Body of pancreas (tissue), 4 donors: ENCODE results near the gene FOXK1. TPM values are rescaled to one million over a fixed set of nuclear protein-coding genes. Genes with fewer than 3 reads are reported as not detected.

Experiments used
- ATAC-seq: fragments of 150-250 bp; one replicate; pipeline ENCODE4 v1.9.1; 2016
- DNase-seq, 4 donors: peaks; one replicate each; pipeline ENCODE4 v3.0.0-alpha.2; 2019
- H3K27ac ChIP-seq, 4 donors: fragments of 200-600 bp; sonication (generic); 1 replicate in 3 of 4; 2 replicates in 1 of 4; pipeline versions ENCODE4 v1.5.1 to v1.6.1; 2016 to 2019; ENCODE audit warnings: mild to moderate bottlenecking in 1 of 4, mixed read lengths in 1 of 4, moderate library complexity in 1 of 4
- H3K27me3 ChIP-seq, 2 donors: fragments of 200-600 bp; sonication (generic); one replicate each; pipeline ENCODE4 v1.6.0; 2016; ENCODE audit warnings: mild to moderate bottlenecking in 1 of 2
- H3K36me3 ChIP-seq, 2 donors: fragments of 200-600 bp; sonication (generic); replicated peaks in 1 of 2; 2 replicates each; pipeline ENCODE4 v1.5.1; 2016; ENCODE audit warnings: low read depth in 2 of 2; ENCODE audit not compliant: insufficient read depth in 1 of 2
- H3K4me1 ChIP-seq: fragments of 200-600 bp; sonication (generic); one replicate; pipeline ENCODE4 v1.6.0; 2016
- H3K4me3 ChIP-seq, 2 donors: fragments of 200-600 bp; sonication (generic); 1 replicate in 1 of 2; 2 replicates in 1 of 2; pipeline ENCODE4 v1.5.1; 2016 to 2019
- H3K9me3 ChIP-seq, 3 donors: fragments of 200-600 bp; sonication (generic); 1 replicate in 2 of 3; 2 replicates in 1 of 3; pipeline ENCODE4 v1.5.1; 2016
- POLR2A ChIP-seq, 3 donors: fragments of 450-650 bp; IDR thresholded peaks; one replicate each; pipeline ENCODE4 v1.6.1; 2016; ENCODE audit warnings: antibody characterized with exemption in 3 of 3, mild to moderate bottlenecking in 2 of 3
- WGBS, 2 donors: methylation state at CpG; one replicate each; pipeline ENCODE4 v1.1.5; 2017; 5-methylcytosine and 5-hydroxymethylcytosine counted together
- intact Hi-C: fragments of 100-400 bp; cut with DNase I; formaldehyde crosslinking; loops from one replicate; pipeline ENCODE4 v1.15.1; 2023
- total RNA-seq, 2 donors: library from RNA; depleted of rRNA; stranded (reverse); fragments of >200 nt; gene quantifications; one replicate each; pipeline ENCODE4 v1.1.0, GENCODE V29; 2016
- TF ChIP-seq, protein P1 (sequence below), 7 experiments: fragments of 450-650 bp in 4 of 7; fragments of 200-600 bp in 3 of 7; sonication (generic) in 3 of 7; IDR thresholded peaks; one replicate each; pipeline ENCODE4 v1.5.1; 2016 to 2019; ENCODE audit warnings: antibody characterized with exemption in 7 of 7

FOXK1 gene
- total RNA-seq, 2 donors from 2014 or later, result 16.2 to 17.6 TPM

DNA sequence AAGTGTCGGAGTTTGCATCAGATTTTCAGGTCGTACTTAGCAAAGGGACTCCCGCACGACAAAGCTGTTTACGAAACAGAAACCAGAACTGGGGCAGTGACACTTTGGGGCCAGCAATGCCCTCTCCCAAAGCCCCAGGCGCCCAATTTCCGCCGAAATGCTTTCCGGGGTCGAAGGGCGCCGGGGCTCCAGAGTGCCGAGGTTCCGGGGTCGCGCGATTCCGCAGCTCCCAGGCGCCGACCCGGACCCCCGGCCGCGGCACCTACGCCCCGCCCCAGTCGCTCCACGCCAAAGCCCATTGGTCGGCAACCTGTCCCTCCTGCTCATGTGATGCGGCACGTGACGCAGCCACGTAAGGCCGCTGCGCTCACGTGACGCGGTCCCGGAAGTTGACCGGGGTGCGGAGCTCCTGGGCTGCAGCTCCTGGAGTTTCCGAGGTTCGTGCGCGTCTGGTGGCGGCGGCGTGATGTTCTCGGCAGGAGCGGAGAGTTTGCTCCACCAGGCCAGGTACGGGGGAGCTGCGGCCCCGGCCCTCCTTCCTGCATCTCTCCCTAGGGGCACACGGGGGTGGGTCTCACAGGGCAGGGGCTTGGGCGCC is 93.3 kb downstream of the FOXK1 start, which contains the start of gene AP5Z1:
TSS of gene AP5Z1 (plus strand) at position 374 of the 598 bp plus-strand sequence. CDS start at position 467, 93 bp downstream.
- DNase-seq (peak; percentile 94 to 97 (median 96)), ATAC-seq (peak; percentile 94)
- peak; percentile 77 to 94 (median 93) for TF ChIP-seq POLR2A (IDR thresholded peaks at IDR 0.05)
- TF ChIP-seq, protein P1, sequence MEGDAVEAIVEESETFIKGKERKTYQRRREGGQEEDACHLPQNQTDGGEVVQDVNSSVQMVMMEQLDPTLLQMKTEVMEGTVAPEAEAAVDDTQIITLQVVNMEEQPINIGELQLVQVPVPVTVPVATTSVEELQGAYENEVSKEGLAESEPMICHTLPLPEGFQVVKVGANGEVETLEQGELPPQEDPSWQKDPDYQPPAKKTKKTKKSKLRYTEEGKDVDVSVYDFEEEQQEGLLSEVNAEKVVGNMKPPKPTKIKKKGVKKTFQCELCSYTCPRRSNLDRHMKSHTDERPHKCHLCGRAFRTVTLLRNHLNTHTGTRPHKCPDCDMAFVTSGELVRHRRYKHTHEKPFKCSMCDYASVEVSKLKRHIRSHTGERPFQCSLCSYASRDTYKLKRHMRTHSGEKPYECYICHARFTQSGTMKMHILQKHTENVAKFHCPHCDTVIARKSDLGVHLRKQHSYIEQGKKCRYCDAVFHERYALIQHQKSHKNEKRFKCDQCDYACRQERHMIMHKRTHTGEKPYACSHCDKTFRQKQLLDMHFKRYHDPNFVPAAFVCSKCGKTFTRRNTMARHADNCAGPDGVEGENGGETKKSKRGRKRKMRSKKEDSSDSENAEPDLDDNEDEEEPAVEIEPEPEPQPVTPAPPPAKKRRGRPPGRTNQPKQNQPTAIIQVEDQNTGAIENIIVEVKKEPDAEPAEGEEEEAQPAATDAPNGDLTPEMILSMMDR (IDR thresholded peaks at IDR 0.05), result no peak
- WGBS, 2 donors, result 0% methylated on average over 54 of the region's 55 CpGs; no CpG with 5 or more reads in 1 of the 2 donors
- Histone ChIP-seq H3K36me3 (no peaks in the 10 kb centered on the region), H3K27me3 (no peaks in the 10 kb centered on the region), H3K4me3 (peak within 1 kb of the TSS; percentile 72 to 80), H3K9me3 (no peaks in the 10 kb centered on the region), H3K4me1 (peaks cover 23% of the 10 kb centered on the region), H3K27ac (peak within 1 kb of the TSS; percentile 84 to 96 (median 93))
- intact Hi-C loops, result no loop called here

DNA sequence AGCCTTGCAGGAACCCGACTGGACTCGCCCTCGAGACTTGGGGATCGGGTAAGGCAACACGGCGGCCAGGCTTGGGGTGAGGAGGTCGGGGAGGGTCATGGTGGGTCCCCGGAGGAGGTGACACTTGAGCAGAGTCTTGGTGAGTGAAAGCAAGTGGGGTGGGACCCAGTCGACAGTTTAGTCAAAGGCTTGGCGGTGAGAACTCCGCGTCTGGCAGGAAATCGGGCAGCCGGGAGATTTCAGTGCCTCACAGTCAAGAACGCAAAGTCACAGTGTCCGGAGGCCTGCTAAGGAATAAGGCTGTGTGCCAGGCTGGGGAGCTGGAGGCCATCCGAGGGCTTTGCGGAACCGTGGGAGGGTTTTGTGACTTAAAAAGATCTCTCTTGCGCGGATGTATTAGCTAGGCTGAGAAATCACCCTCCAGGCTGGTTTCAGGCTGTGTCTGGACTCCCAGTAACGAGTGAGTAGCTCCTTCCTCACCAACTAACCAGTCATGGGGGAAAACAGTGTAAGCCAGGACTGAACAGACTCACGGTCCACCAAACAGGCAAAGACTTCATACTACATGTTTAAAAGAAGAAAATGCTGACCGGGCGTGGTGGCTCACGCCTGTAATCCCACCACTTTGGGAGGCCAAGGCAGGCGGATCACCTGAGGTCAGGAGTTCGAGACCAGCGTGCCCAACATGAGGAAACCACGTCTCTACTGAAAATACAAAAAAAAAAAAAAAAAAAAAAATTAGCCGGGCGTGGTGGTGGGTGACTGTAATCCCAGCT is 93.9 kb downstream of the FOXK1 start:
- H3K27ac ChIP-seq, result peak overlapping the region; percentile 84 to 96 (median 93)
- H3K27me3 ChIP-seq, result no peaks in the 10 kb centered on the region
- H3K4me3 ChIP-seq, result peak overlapping the region; percentile 72 to 80
- intact Hi-C loops, result no loop called here
- DNase-seq (peak in 3 of 4 donors; percentile 35 to 58 (median 56)), ATAC-seq (peak; percentile 13)
- peaks cover 23% of the 10 kb centered on the region for H3K4me1 ChIP-seq
- no peaks in the 10 kb centered on the region for H3K9me3 ChIP-seq
- 19 to 41% methylated on average over 13 to 30 of the region's 32 CpGs for WGBS, 2 donors
- peaks cover 0 to 3% of the 10 kb centered on the region in 2 donors for H3K36me3 ChIP-seq
- TF ChIP-seq, protein P1 (IDR thresholded peaks at IDR 0.05), result no peak
- no peak for TF ChIP-seq POLR2A (IDR thresholded peaks at IDR 0.05)

DNA sequence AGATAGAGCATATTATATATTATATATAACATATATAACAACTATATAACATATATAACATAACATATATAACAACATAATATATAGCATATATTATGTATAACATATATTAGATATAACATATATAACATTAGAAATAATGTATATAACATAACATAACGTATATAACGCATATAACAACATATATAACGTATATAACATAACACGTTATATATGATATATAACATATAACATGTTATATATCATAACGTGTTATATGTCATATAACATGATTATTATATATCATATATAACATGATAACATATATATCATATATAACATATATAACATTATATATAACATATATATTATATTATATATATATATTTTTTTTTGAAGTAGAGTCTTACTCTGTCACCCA is 97.0 kb downstream of the FOXK1 start:
- no peak overlapping the region for H3K27ac ChIP-seq
- TF ChIP-seq POLR2A (IDR thresholded peaks at IDR 0.05), result no peak
- TF ChIP-seq, protein P1 (IDR thresholded peaks at IDR 0.05), result no peak
- H3K36me3 ChIP-seq, result peaks cover 0 to 20% of the 10 kb centered on the region in 2 donors
- H3K9me3 ChIP-seq, result no peaks in the 10 kb centered on the region
- 76 to 80% methylated on average over 5 of the region's 5 CpGs for WGBS, 2 donors
- intact Hi-C loops, result no loop called here
- H3K4me3 ChIP-seq, result no peak overlapping the region
- DNase-seq, result no peak
- H3K4me1 ChIP-seq, result peaks cover 21% of the 10 kb centered on the region
- no peak for ATAC-seq
- H3K27me3 ChIP-seq, result no peaks in the 10 kb centered on the region

DNA sequence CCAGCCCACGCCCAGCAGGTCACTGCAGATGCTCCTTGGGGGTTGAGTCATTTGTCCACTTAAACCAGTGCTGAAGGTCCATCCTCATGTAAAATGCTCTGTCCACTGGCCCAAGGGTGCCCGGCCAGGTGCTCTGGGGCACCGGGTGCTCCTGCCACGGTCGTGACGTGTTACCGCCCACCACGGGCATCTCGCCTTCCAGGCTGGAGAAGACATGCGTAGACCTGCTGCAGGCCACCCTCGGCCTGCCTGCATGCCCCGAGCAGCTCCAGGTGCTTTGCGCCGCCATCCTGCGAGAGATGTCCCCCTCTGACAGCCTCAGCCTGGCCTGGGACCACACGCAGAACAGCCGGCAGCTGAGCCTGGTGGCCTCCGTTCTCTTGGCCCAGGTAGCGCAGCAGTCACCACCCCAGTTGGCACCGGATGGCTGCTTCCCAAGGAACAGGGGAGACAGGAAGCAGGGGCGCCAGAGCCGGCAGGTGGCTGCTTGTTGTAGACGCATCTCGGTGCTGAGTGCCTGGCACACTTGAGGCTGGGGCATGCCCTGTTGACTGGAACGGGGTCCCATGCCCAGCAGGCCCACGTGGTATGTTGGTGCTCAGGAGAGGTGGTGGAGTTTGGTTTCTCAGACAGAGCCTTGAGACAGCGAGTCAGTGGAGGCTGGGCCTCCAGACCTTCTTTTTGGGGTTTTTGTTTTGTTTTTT is 99.4 kb downstream of the FOXK1 start:
- ATAC-seq (peak; percentile 18), DNase-seq (no peak)
- 95 to 98% methylated on average over 14 to 27 of the region's 27 CpGs for WGBS, 2 donors
- Histone ChIP-seq H3K4me3 (no peak overlapping the region), H3K27me3 (no peaks in the 10 kb centered on the region), H3K36me3 (peaks cover 0 to 25% of the 10 kb centered on the region in 2 donors), H3K9me3 (no peaks in the 10 kb centered on the region), H3K4me1 (peaks cover 10% of the 10 kb centered on the region), H3K27ac (no peak overlapping the region)
- intact Hi-C loops, result no loop called here
- TF ChIP-seq POLR2A (IDR thresholded peaks at IDR 0.05), result no peak
- TF ChIP-seq, protein P1 (IDR thresholded peaks at IDR 0.05), result no peak
